OCI-LY3 (cell line): ENCODE results near the gene AGR2.

Source experiments
- H2AFZ ChIP-seq: fragments of 200-600, 300-600 bp; shearing (Covaris generic); 2 replicates; pipeline ENCODE4 v1.6.0; 2014; ENCODE audit warnings: antibody characterized with exemption, low read depth, low read length
- H3K27ac ChIP-seq: fragments of 200-600, 300-600 bp; sonication (generic); 2 replicates; pipeline ENCODE4 v1.5.1; 2014; ENCODE audit warnings: mild to moderate bottlenecking, low read length, moderate library complexity, mixed read lengths
- H3K27me3 ChIP-seq: fragments of 200-600, 300-600 bp; sonication (generic); 2 replicates; pipeline ENCODE4 v1.6.1; 2014; ENCODE audit warnings: low read depth, low read length, mixed read lengths
- H3K36me3 ChIP-seq: fragments of 200-600, 300-600 bp; sonication (generic); replicated peaks from 2 replicates; pipeline ENCODE3; 2014; ENCODE audit warnings: low read depth, low read length, mixed read lengths
- H3K4me1 ChIP-seq: fragments of 300-600, 200-600 bp; sonication (generic); 2 replicates; pipeline ENCODE4 v1.6.1; 2014; ENCODE audit warnings: low read length, mixed read lengths
- H3K4me2 ChIP-seq: fragments of 200-600, 300-600 bp; sonication (generic); 2 replicates; pipeline ENCODE4 v1.6.1; 2014; ENCODE audit warnings: low read length, mixed read lengths
- H3K4me3 ChIP-seq: fragments of 300-600, 200-600 bp; sonication (generic); 2 replicates; pipeline ENCODE4 v1.5.1; 2014; ENCODE audit warnings: antibody characterized with exemption, mild to moderate bottlenecking, low read length, moderate library complexity
- H3K79me2 ChIP-seq: fragments of 300-600, 200-600 bp; shearing (Covaris generic); 2 replicates; pipeline ENCODE4 v1.6.1; 2014; ENCODE audit warnings: mild to moderate bottlenecking, low read length, mixed read lengths
- H3K9ac ChIP-seq: fragments of 300-600, 200-600 bp; shearing (Covaris generic); 2 replicates; pipeline ENCODE4 v1.6.0; 2014; ENCODE audit warnings: mild to moderate bottlenecking, low read length, moderate library complexity
- H3K9me3 ChIP-seq: fragments of 200-600, 300-600 bp; shearing (Covaris generic); 2 replicates; pipeline ENCODE4 v1.6.1; 2014; ENCODE audit warnings: low read length, mixed read lengths; ENCODE audit not compliant: insufficient read depth
- H4K20me1 ChIP-seq: fragments of 200-600, 300-600 bp; sonication (generic); 2 replicates; pipeline ENCODE4 v1.6.1; 2016; ENCODE audit warnings: low read length, mixed read lengths; ENCODE audit not compliant: insufficient read depth
- CTCF ChIP-seq: fragments of 200-600, 300-600 bp; sonication (generic); IDR thresholded peaks from 2 replicates; pipeline ENCODE4 v1.5.1; 2014; ENCODE audit warnings: antibody characterized with exemption, low read length, low read depth
- EZH2phosphoT487 ChIP-seq: fragments of 200-600 bp; shearing (Covaris generic); IDR thresholded peaks from 2 replicates; pipeline ENCODE4 v1.6.1; 2018; ENCODE audit warnings: antibody characterized with exemption, mixed run types, low read depth

Gene AGR2

DNA sequence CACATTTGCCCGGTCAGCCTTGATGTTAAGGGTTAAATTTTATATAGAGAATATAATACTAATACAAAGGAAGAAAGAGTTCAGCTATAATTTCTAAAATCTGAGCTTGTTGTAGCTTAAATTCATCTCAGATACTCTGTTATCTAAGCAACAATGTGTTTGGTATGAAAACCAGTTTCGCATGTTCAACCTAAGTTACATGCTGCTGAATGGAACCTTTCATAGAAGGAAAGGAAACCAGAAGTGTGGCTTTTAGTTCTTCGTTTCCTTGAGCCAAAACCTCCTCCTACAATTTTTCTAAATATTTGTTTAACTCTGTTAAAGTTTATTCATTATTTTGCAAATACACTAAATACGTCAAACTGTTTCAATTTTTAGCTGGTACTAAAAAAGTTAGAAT is 18.5 kb downstream of the AGR2 start:
- no peaks in the 10 kb centered on the region for H3K79me2 ChIP-seq
- H3K4me2 ChIP-seq, result no peak overlapping the region
- H4K20me1 ChIP-seq, result no peaks in the 10 kb centered on the region
- H3K4me1 ChIP-seq, result no peaks in the 10 kb centered on the region
- H3K27ac ChIP-seq, result no peak overlapping the region
- H3K36me3 ChIP-seq, result no peaks in the 10 kb centered on the region
- H2AFZ ChIP-seq, result no peak overlapping the region
- H3K9ac ChIP-seq, result no peak overlapping the region
- no peak for TF ChIP-seq CTCF
- TF ChIP-seq EZH2phosphoT487, result no peak
- H3K27me3 ChIP-seq, result no peaks in the 10 kb centered on the region
- no peak overlapping the region for H3K4me3 ChIP-seq
- no peaks in the 10 kb centered on the region for H3K9me3 ChIP-seq

- H3K9me3 ChIP-seq, result no peaks in the 10 kb centered on the region
- H3K79me2 ChIP-seq, result no peaks in the 10 kb centered on the region
- H3K9ac ChIP-seq, result no peak overlapping the region
- no peaks in the 10 kb centered on the region for H4K20me1 ChIP-seq
- no peak overlapping the region for H2AFZ ChIP-seq
- H3K27ac ChIP-seq, result no peak overlapping the region
- no peaks in the 10 kb centered on the region for H3K4me1 ChIP-seq
- TF ChIP-seq EZH2phosphoT487, result no peak
- no peak for TF ChIP-seq CTCF
- H3K4me2 ChIP-seq, result no peak overlapping the region
- H3K27me3 ChIP-seq, result no peaks in the 10 kb centered on the region
- H3K36me3 ChIP-seq, result no peaks in the 10 kb centered on the region
- H3K4me3 ChIP-seq, result no peak overlapping the region
Measured at GRCh38 chr7:16785846-16786245, 19.0 kb downstream of the AGR2 start.

- no peak overlapping the region for H3K4me3 ChIP-seq
- H3K4me2 ChIP-seq, result no peak overlapping the region
- H2AFZ ChIP-seq, result no peak overlapping the region
- no peaks in the 10 kb centered on the region for H3K36me3 ChIP-seq
- H3K27ac ChIP-seq, result no peak overlapping the region
- H3K9ac ChIP-seq, result no peak overlapping the region
- no peaks in the 10 kb centered on the region for H4K20me1 ChIP-seq
- TF ChIP-seq CTCF, result no peak
- no peak for TF ChIP-seq EZH2phosphoT487
- H3K79me2 ChIP-seq, result no peaks in the 10 kb centered on the region
- H3K4me1 ChIP-seq, result peaks cover 3% of the 10 kb centered on the region
- no peaks in the 10 kb centered on the region for H3K9me3 ChIP-seq
- H3K27me3 ChIP-seq, result no peaks in the 10 kb centered on the region
Measured at GRCh38 chr7:16785321-16785720, 19.5 kb downstream of the AGR2 start.

DNA sequence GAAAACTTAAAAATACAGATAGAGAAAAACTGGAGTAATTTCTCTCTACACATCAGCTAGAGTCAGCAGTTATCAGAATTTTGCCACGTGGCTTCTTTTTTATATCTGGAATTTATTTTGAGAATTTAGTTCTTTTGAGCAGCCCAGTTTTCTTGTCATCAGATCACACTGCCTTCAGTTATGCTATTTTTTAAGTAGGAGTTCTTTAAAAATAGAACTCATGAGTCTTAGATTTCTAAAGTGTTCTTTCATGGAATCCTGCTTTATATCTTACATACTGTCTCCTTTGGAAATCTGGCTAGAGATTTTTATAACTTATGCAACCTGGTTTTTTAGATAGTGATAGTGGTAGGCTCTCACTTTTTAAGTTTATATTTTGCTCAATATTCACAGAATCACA is 24.2 kb downstream of the AGR2 start:
- Histone ChIP-seq H3K4me2 (no peak overlapping the region), H3K27me3 (no peaks in the 10 kb centered on the region), H3K36me3 (no peaks in the 10 kb centered on the region), H3K9ac (no peak overlapping the region), H4K20me1 (no peaks in the 10 kb centered on the region), H3K4me1 (peaks cover 5% of the 10 kb centered on the region), H3K4me3 (no peak overlapping the region), H2AFZ (no peak overlapping the region), H3K27ac (no peak overlapping the region), H3K79me2 (no peaks in the 10 kb centered on the region), H3K9me3 (no peaks in the 10 kb centered on the region)
- TF ChIP-seq EZH2phosphoT487, result no peak

- Histone ChIP-seq H3K36me3 (no peaks in the 10 kb centered on the region), H3K4me2 (no peak overlapping the region), H3K27ac (no peak overlapping the region), H3K9me3 (no peaks in the 10 kb centered on the region), H3K27me3 (no peaks in the 10 kb centered on the region), H3K4me3 (no peak overlapping the region), H3K4me1 (peaks cover 5% of the 10 kb centered on the region), H2AFZ (no peak overlapping the region), H4K20me1 (no peaks in the 10 kb centered on the region), H3K9ac (no peak overlapping the region), H3K79me2 (no peaks in the 10 kb centered on the region)
- TF ChIP-seq EZH2phosphoT487, result no peak
- TF ChIP-seq CTCF, result no peak
Measured at GRCh38 chr7:16779051-16779450, 25.7 kb downstream of the AGR2 start.
